Lung (tissue), 12 donors: Measurements from ENCODE around the gene HMSD. TPM values are rescaled to one million over a fixed set of nuclear protein-coding genes. Genes with fewer than 3 reads are reported as not detected.

Experiments used
- ATAC-seq: fragments of 200-7000 bp; cut with Tn5 transposase; one replicate; pipeline ENCODE4 v1.9.1; 2020; ENCODE audit warnings: moderate number of reproducible peaks; ENCODE audit not compliant: insufficient read depth, low FRiP score
- DNase-seq, 3 donors: peaks; one replicate each; pipeline ENCODE4 v3.0.0-alpha.2; 2013 to 2017
- H3K27ac ChIP-seq, 2 donors: one replicate each; pipeline ENCODE4 v1.5.1; 2013; ENCODE audit warnings: mild to moderate bottlenecking in 2 of 2, moderate library complexity in 2 of 2, control low read depth in 1 of 2, inconsistent platforms in 1 of 2, low read depth in 1 of 2, low read length in 1 of 2
- H3K27me3 ChIP-seq, 3 donors: one replicate each; pipeline ENCODE4 v1.5.1; 2013; ENCODE audit warnings: low read length in 2 of 3; ENCODE audit not compliant: control insufficient read depth in 3 of 3, insufficient read depth in 3 of 3
- H3K36me3 ChIP-seq, 4 donors: one replicate each; pipeline ENCODE4 v1.5.1; 2013; ENCODE audit warnings: low read length in 4 of 4, mild to moderate bottlenecking in 1 of 4, moderate library complexity in 1 of 4; ENCODE audit not compliant: control insufficient read depth in 4 of 4, insufficient read depth in 4 of 4
- H3K4me1 ChIP-seq, 5 donors: one replicate each; pipeline ENCODE4 v1.5.1; 2013; ENCODE audit warnings: low read length in 5 of 5, mild to moderate bottlenecking in 2 of 5, moderate library complexity in 1 of 5; ENCODE audit not compliant: control insufficient read depth in 5 of 5, insufficient read depth in 5 of 5
- H3K4me3 ChIP-seq: one replicate; pipeline ENCODE4 v1.5.1; 2013; ENCODE audit warnings: mild to moderate bottlenecking, control low read depth, moderate library complexity
- H3K9ac ChIP-seq, 2 donors: one replicate each; pipeline ENCODE4 v1.5.1; 2013; ENCODE audit warnings: low read length in 2 of 2, control low read depth in 1 of 2; ENCODE audit not compliant: insufficient read depth in 1 of 2
- H3K9me3 ChIP-seq, 4 donors: one replicate each; pipeline ENCODE4 v1.5.1; 2013; ENCODE audit warnings: low read length in 3 of 4, mild to moderate bottlenecking in 1 of 4, moderate library complexity in 1 of 4; ENCODE audit not compliant: control insufficient read depth in 4 of 4, insufficient read depth in 3 of 4
- CTCF ChIP-seq: IDR thresholded peaks from 2 replicates; pipeline ENCODE4 v1.5.1; 2012; ENCODE audit warnings: mild to moderate bottlenecking; ENCODE audit errors: control extremely low read depth, extremely low read depth
- WGBS, 2 donors: extraction: QIAGEN DNeasy Blood & Tissue Kit; methylation state at CpG; one replicate each; pipeline ENCODE4 v1.1.7; 2013; 5-methylcytosine and 5-hydroxymethylcytosine counted together
- polyA plus RNA-seq, 2 donors: library from polyadenylated mRNA; stranded (reverse); fragments of 200-250 nt; gene quantifications; one replicate each; pipeline ENCODE4 v1.2.1, GENCODE V29; 2013
- total RNA-seq, 2 donors: library from RNA; depleted of rRNA in 1 of 2; stranded (reverse); fragments of >200 nt in 1 of 2; gene quantifications; one replicate each; pipeline ENCODE4 v1.2.1, GENCODE V29; 2014 to 2021
- donor health status: control.
- donor health status: control.
- donor health status: Bipolar disorder and iron deficiency.
- donor health status: healthy.
- donor health status: DM: yes; HTN: yes; CAD: no.

Gene HMSD
- total and polyA plus RNA-seq, 4 donors: 0.17 to 2.3 (median 0.76) TPM

- Histone ChIP-seq H3K4me3 (no peak overlapping the region), H3K36me3 (no peaks in the 10 kb centered on the region), H3K4me1 (no peaks in the 10 kb centered on the region), H3K27me3 (no peaks in the 10 kb centered on the region), H3K27ac (no peak overlapping the region), H3K9me3 (no peaks in the 10 kb centered on the region), H3K9ac (no peak overlapping the region)
- 94 to 97% methylated on average over 2 of the region's 2 CpGs for WGBS, 2 donors
- no peak for DNase-seq
- no peak for TF ChIP-seq CTCF
- no peak for ATAC-seq
Observed at GRCh38 chr18:63905361-63905760, 43.7 kb upstream of the HMSD start.

- no peak for ATAC-seq
- Histone ChIP-seq H3K4me3 (no peak overlapping the region), H3K4me1 (no peaks in the 10 kb centered on the region), H3K27me3 (no peaks in the 10 kb centered on the region), H3K9ac (no peak overlapping the region), H3K36me3 (no peaks in the 10 kb centered on the region), H3K27ac (no peak overlapping the region), H3K9me3 (no peaks in the 10 kb centered on the region)
- DNase-seq: no peak
- no peak for TF ChIP-seq CTCF
- WGBS, 2 donors: 81 to 94% methylated on average over 1 of the region's 1 CpG
Observed at GRCh38 chr18:63906056-63906455, 43.0 kb upstream of the HMSD start.

- Histone ChIP-seq H3K27me3 (no peaks in the 10 kb centered on the region), H3K27ac (no peak within 1 kb of the TSS), H3K4me3 (no peak within 1 kb of the TSS), H3K9me3 (no peaks in the 10 kb centered on the region), H3K4me1 (no peaks in the 10 kb centered on the region), H3K36me3 (no peaks in the 10 kb centered on the region), H3K9ac (no peak within 1 kb of the TSS)
- ATAC-seq: no peak
- no peak for TF ChIP-seq CTCF
- no peak for DNase-seq
Observed at GRCh38 chr18:63907664-63908063, 41.4 kb upstream of the HMSD start, which contains the start of gene SERPINB10. TSS of gene SERPINB10 (plus strand) at chr18:63907958. CDS start at chr18:63915511, 7,553 bp downstream.

GRCh38 chr18:63908858-63909257 is 40.2 kb upstream of the HMSD start:
- Histone ChIP-seq H3K36me3 (no peaks in the 10 kb centered on the region), H3K4me1 (no peaks in the 10 kb centered on the region), H3K9ac (no peak overlapping the region), H3K27me3 (no peaks in the 10 kb centered on the region), H3K27ac (no peak overlapping the region), H3K4me3 (no peak overlapping the region), H3K9me3 (no peaks in the 10 kb centered on the region)
- DNase-seq: no peak
- no peak for TF ChIP-seq CTCF
- ATAC-seq: no peak
- WGBS, 2 donors: 64 to 75% methylated on average over 1 of the region's 1 CpG
